Measurements from ENCODE around the gene ALOX12. TPM values are rescaled to one million over a fixed set of nuclear protein-coding genes. Genes with fewer than 3 reads are reported as not detected.

ALOX12 gene
- total RNA-seq, 2 donors from 2014 or later: 2.0 TPM; not detected in 1

GRCh38 chr17:7003745-7004144, 7.9 kb downstream of the ALOX12 start:
- Histone ChIP-seq H3K4me1 (no peaks in the 10 kb centered on the region), H3K4me3 (no peak overlapping the region), H3K36me3 (no peaks in the 10 kb centered on the region), H3K9me3 (no peaks in the 10 kb centered on the region), H3K9ac (ENCODE audit: low read depth in 2 of 2, low read length in 2 of 2) (no peak overlapping the region), H3K27ac (no peak overlapping the region), H3K27me3 (no peaks in the 10 kb centered on the region)
- DNase-seq: no peak
- TF ChIP-seq, protein P1, sequence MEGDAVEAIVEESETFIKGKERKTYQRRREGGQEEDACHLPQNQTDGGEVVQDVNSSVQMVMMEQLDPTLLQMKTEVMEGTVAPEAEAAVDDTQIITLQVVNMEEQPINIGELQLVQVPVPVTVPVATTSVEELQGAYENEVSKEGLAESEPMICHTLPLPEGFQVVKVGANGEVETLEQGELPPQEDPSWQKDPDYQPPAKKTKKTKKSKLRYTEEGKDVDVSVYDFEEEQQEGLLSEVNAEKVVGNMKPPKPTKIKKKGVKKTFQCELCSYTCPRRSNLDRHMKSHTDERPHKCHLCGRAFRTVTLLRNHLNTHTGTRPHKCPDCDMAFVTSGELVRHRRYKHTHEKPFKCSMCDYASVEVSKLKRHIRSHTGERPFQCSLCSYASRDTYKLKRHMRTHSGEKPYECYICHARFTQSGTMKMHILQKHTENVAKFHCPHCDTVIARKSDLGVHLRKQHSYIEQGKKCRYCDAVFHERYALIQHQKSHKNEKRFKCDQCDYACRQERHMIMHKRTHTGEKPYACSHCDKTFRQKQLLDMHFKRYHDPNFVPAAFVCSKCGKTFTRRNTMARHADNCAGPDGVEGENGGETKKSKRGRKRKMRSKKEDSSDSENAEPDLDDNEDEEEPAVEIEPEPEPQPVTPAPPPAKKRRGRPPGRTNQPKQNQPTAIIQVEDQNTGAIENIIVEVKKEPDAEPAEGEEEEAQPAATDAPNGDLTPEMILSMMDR (IDR thresholded peaks at IDR 0.05): no peak
- intact Hi-C loops (cut with DNase I): no loop called here

GRCh38 chr17:7004398-7005253, 8.8 kb downstream of the ALOX12 start:
- no peaks in the 10 kb centered on the region for H3K36me3 ChIP-seq
- no peaks in the 10 kb centered on the region for H3K4me1 ChIP-seq
- H3K4me3 ChIP-seq: no peak overlapping the region
- H3K9ac ChIP-seq (ENCODE audit: low read depth in 2 of 2, low read length in 2 of 2): no peak overlapping the region
- H3K9me3 ChIP-seq: no peaks in the 10 kb centered on the region
- DNase-seq: peak; percentile 36
- H3K27me3 ChIP-seq: no peaks in the 10 kb centered on the region
- TF ChIP-seq, protein P1 (IDR thresholded peaks at IDR 0.05): peak; percentile 56
- intact Hi-C loops (cut with DNase I): loop anchor here (5.0 kb wide), 1 partner anchor 337 kb away; no protein-coding TSS in a partner anchor
- no peak overlapping the region for H3K27ac ChIP-seq

DNA sequence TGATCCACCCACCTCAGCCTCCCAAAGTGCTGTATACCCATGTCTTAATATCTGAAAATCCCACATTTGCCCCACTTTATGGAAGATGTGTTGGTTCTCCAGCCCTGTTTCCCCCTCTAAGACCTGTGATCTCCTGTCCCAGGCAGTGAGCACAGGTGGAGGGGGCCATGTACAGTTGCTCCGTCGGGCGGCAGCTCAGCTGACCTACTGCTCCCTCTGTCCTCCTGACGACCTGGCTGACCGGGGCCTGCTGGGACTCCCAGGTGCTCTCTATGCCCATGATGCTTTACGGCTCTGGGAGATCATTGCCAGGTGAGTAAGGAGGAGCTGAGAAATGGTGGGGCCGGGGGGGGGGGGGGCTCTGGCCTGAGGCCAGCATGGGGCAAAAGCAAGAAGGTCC, 9.9 kb downstream of the ALOX12 start:
- no peaks in the 10 kb centered on the region for H3K36me3 ChIP-seq
- no peaks in the 10 kb centered on the region for H3K27me3 ChIP-seq
- no peak overlapping the region for H3K9ac ChIP-seq (ENCODE audit: low read depth in 2 of 2, low read length in 2 of 2)
- no peak overlapping the region for H3K27ac ChIP-seq
- TF ChIP-seq, protein P1 (IDR thresholded peaks at IDR 0.05): no peak
- intact Hi-C loops (cut with DNase I): loop anchor here (2.0 to 5.0 kb wide), 2 partner anchors 91 to 338 kb away; no protein-coding TSS in a partner anchor
- H3K9me3 ChIP-seq: no peaks in the 10 kb centered on the region
- no peak for DNase-seq
- H3K4me1 ChIP-seq: peaks cover 1% of the 10 kb centered on the region
- H3K4me3 ChIP-seq: no peak overlapping the region

DNA sequence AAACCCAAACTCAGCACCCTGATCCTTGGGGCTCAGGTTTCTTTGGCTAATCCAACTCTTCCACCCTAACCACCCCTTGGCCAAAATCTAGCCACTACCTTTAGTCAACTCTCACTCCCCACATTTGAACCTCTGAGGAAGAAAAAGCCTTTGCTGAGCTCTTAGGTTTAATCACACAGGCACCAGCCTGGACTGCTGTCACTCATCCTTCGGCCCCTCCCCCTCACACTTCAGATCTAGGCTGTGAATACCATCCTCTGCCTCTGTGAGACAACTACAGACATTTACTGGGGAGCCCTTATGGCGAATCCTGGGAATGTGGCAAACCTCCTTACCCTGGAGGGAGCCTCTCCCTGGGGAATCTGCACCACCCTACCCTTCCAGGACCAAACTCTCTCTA, 11.3 kb downstream of the ALOX12 start:
- no peaks in the 10 kb centered on the region for H3K27me3 ChIP-seq
- intact Hi-C loops (cut with DNase I): loop anchor here (2.0 to 5.0 kb wide), 2 partner anchors 92 to 340 kb away; no protein-coding TSS in a partner anchor
- TF ChIP-seq, protein P1 (IDR thresholded peaks at IDR 0.05): no peak
- DNase-seq: no peak
- H3K4me1 ChIP-seq: peaks cover 9% of the 10 kb centered on the region
- no peaks in the 10 kb centered on the region for H3K9me3 ChIP-seq
- no peak overlapping the region for H3K9ac ChIP-seq (ENCODE audit: low read depth in 2 of 2, low read length in 2 of 2)
- H3K4me3 ChIP-seq: no peak overlapping the region
- H3K27ac ChIP-seq: no peak overlapping the region
- H3K36me3 ChIP-seq: no peaks in the 10 kb centered on the region

DNA sequence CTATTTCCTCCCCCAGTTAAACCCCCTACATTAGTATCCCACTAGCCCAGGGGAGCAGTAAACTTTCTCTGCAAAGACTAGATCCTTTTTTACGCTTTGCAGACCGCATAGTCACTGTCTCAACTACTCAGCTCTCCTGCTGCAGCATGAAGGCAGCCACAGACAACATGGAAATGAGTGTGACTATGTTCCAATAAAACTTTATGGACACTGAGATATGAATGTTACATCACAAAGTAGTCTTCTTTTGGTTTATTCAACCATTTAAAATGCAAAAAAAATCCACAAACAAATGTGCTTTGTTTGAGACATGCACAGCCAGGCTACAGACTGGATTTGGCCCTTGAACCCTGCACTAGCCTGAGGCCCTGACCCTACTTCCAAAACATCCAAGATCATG, 14.7 kb downstream of the ALOX12 start:
- Histone ChIP-seq H3K27ac (no peak overlapping the region), H3K4me3 (no peak overlapping the region), H3K9me3 (no peaks in the 10 kb centered on the region), H3K9ac (ENCODE audit: low read depth in 2 of 2, low read length in 2 of 2) (no peak overlapping the region), H3K36me3 (no peaks in the 10 kb centered on the region), H3K27me3 (no peaks in the 10 kb centered on the region), H3K4me1 (peaks cover 9% of the 10 kb centered on the region)
- no peak for DNase-seq
- TF ChIP-seq, protein P1 (IDR thresholded peaks at IDR 0.05): no peak
- intact Hi-C loops (cut with DNase I): no loop called here
